Measurements from ENCODE around the gene ADAMTS17.
"Not testable (repeated sequence)": the region's sequence is repeated elsewhere in the genome, so short reads cannot be mapped to it uniquely, and the experiment has no call there.

The ADAMTS17 gene

DNA sequence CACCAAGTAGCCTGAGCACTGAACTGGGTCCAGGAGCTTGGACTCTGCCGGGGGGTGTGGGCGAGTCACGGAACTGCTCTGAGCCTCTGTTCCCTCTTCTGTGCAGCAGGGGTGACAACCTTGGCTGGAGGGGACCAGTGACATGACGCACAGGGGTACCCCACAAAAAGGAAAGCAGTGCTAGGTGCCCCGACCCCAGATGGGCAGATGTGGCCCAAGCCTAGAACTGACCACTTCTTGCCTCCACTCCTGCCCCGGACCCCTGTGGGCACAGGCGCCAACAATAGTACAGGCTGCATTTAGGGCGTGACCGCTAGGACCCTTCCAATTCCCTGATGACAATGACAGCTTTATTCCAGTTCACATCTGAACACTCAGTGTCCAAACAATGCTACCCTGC lies 352.7 kb downstream of the ADAMTS17 start:
- DNase-seq (ENCODE audit: low read depth), result no peak

- no peak for DNase-seq (ENCODE audit: low read depth)
Observed at GRCh38 chr15:99987701-99988100, 354.1 kb downstream of the ADAMTS17 start.

DNA sequence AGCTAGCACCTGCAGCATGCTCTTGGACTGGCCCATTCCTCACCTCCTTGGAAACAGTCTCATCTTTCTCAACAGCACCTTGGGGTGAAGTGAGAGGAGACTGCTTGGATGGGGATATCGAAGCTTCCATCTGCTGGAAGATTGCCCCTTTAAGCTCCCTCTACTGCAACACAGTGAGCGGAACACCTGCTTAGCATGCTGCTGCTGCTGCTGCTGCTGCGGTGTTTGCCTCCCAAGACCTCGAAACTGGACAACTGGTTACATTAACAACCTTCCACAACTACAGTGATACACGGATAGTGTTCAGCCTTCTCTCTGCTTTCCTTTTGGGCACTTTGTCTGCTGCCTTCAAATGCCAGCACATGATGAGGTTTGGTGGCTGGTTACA lies 354.7 kb downstream of the ADAMTS17 start:
- no peak for DNase-seq (ENCODE audit: low read depth)

GRCh38 chr15:99986297-99987118 lies 355.3 kb downstream of the ADAMTS17 start:
- no peak for DNase-seq (ENCODE audit: low read depth)

GRCh38 chr15:99985878-99986277 lies 355.9 kb downstream of the ADAMTS17 start:
- no peak for DNase-seq (ENCODE audit: low read depth)

GRCh38 chr15:99984491-99985243 lies 357.1 kb downstream of the ADAMTS17 start:
- DNase-seq (ENCODE audit: low read depth), result no peak

DNA sequence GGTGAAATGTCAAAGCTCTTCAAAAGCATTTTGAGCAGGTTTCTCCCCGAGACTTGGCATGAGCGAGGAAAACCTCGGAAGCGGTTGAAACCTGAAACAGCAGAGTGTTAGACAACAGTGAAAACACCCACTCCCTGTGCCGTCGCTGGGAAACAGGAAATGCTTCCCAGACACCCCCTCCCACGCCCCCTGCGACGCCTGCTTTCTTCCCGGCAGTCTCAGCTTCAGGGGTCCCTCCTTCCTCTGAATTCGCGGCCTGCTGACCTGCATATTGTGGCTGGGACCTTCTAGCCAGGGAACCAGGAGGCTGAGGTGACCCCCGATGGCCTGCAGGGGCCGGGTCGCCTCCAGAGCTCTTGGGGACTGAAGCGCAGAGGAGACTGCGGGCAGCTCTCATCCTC lies 357.9 kb downstream of the ADAMTS17 start:
- DNase-seq (ENCODE audit: low read depth), result no peak

DNA sequence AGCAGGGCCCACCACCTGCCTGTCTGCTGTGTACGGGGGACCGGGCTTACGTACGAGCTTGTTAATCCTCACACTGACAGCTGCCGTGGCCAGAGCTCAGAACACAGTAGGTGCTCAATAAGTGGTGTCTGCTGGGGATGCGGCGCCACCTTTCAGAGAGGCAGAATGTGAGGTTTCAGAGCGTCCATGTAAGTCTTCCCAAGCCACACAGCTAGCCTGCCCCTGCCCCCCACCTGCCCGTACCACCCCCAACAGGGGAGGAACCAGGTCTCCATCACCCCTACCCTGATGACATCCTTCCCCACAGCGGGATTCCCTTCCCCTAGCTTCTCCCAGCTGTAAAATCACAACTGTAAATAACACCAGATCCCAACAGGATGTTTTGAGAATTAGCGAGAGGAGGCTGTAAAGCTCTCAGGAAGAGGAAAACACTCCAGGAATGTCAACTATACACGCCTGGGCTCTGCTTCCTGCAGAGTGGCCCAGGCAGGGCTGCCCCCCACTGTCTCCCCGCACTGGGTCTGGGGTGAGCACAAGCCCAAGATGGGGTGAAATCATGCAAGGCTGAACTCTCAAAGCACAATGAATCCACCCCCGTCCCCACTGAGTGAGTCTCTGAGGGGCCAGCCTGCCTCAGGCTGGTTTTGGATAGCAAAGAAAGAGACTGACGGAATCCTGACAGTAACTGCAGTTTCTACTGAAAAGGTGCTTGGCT lies 358.4 kb downstream of the ADAMTS17 start:
- no peak for DNase-seq (ENCODE audit: low read depth)

GRCh38 chr15:99982662-99983061 lies 359.1 kb downstream of the ADAMTS17 start:
- no peak for DNase-seq (ENCODE audit: low read depth)

GRCh38 chr15:99981839-99982658 lies 359.7 kb downstream of the ADAMTS17 start:
- DNase-seq (ENCODE audit: low read depth), result no peak

DNA sequence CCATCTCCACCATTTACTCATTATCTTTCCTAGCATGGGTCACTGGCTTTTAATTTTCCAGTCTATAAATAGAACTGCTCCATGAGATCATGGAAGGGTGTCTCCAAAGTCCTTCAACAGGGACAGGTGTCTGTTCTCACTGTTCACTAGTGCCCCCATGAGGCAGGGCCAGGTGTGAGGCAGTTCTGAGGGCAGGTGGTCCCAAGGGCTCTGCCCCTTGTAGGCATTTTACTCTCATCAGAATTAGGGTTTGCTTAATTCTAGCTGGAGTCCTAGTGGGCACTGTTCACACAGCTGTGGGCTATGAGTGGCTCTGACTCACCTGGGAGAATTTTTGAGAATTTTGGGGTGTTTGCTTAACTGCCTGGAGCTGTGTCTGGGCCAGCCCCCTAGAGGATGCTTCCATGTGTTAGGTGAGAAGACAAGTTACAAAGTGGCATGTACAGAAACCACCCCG lies 360.6 kb downstream of the ADAMTS17 start:
- no peak for DNase-seq (ENCODE audit: low read depth)

DNA sequence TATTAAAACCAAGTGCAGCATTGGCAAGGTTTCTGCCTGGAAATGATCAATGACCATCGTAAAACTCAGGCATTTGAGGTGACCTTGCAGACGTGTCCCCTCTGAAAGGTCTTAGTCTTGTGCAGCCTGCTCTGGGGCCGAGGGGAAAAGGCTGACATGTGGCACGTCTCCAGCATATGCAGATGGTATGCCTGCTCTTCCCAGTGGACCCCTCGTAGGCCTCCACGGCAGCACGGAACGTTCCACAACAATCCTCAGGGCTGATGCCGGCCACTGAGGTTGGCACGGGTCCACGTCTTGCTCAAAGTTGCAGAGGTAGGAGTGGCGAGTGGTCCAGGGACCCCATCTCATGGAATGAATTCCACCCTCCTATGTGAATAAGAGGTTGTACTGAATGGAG lies 361.0 kb downstream of the ADAMTS17 start:
- DNase-seq (ENCODE audit: low read depth), result no peak

- DNase-seq (ENCODE audit: low read depth), result not testable (repeated sequence)
Observed at GRCh38 chr15:99979886-99980285, 361.9 kb downstream of the ADAMTS17 start.

DNA sequence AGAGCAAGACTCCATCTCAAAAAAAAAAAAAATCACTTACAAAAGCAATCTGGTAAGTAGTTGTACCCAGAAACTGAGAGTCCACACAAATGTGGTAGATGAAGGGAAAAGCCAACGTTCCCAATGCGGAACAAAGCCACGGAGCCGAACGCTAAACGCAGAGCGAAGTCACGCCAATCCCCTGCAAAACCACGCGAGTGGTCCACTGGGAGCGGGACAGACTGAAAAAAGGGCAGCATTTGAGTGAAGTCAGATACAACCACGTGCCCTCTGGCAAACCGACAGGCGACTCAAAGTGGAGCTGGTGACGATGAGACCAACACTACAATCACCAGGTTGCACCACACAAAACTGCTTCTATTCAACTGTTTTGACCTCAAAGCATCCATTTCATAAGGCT lies 362.4 kb downstream of the ADAMTS17 start:
- no peak for DNase-seq (ENCODE audit: low read depth)

GRCh38 chr15:99978426-99978825 lies 363.3 kb downstream of the ADAMTS17 start:
- no peak for DNase-seq (ENCODE audit: low read depth)

DNA sequence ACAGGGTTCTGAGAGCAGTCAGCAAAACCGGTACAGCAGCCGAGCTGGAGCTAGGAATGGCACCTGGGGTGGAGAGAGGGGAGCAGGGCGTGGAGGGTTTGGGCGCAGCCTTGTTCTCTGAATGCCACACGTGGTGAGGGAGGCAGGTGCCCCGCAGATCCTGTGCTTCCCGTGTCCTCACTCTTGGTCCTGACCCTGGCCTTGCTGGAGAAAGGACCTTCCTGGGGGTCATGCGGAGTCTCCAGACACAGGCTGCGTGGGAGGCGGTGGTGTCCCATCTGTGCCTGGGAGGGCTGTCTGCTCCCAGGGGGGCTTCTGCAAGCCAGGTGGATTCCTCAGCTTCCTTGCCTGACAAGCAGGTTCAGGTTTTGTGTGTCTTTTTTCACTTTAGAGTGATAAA lies 363.8 kb downstream of the ADAMTS17 start:
- DNase-seq (ENCODE audit: low read depth), result no peak

DNA sequence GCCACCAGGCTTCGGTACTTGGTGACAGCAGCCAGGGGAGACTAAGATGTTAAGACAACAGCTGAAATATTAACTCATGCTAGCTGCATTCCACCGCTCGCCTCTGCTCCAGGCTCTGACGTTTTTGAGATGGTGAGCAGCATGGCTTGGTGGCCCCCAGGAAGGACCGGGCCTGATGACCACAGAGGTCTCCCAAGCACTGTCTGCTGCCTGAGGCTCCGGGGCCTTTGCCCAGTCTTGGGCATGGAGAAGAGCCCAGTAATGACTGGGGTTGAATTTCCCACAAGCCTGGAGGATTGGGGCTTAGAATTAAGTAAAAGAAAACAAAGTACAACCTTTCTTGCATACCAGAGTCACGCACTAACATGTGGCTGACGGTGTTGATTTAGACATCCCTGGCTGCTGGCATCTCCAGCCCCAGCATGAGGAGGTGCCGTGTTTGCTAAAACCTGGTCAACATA lies 364.9 kb downstream of the ADAMTS17 start:
- DNase-seq (ENCODE audit: low read depth), result no peak

GRCh38 chr15:99976000-99976399 lies 365.8 kb downstream of the ADAMTS17 start:
- DNase-seq (ENCODE audit: low read depth), result no peak

GRCh38 chr15:99974246-99974645 lies 367.5 kb downstream of the ADAMTS17 start:
- DNase-seq (ENCODE audit: low read depth), result no peak

DNA sequence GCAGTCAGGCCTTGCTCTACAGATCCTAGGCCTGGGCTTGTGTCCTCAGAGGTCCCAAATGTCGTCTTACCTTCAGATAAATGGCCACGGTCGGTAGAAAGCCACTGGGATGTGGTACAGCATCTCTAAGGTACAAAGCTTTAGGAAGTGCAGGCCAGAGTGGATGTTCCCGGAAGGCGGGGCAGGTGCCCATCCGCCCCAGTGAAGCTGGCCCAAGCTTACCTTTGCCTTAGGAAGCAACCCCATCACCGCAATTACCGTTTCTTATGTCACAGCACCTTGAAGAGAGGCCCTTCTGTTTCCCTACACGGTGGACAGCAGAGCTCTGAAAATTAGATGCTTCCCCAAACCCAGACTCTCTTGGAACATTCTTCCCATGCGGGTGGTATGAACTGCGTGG lies 368.4 kb downstream of the ADAMTS17 start:
- no peak for DNase-seq (ENCODE audit: low read depth)

- DNase-seq (ENCODE audit: low read depth), result no peak
Observed at GRCh38 chr15:99970891-99971430, 370.8 kb downstream of the ADAMTS17 start.

Data from T-helper 22 cell (primary cell).